Measurements from ENCODE around the gene ZNF205. TPM values are rescaled to one million over a fixed set of nuclear protein-coding genes. Genes with fewer than 3 reads are reported as not detected.

Gene ZNF205
- total and polyA plus RNA-seq, 2 of the 13 experiments (the other 11 are each of a cell fraction or from before 2014, with no cell fraction given): 5.8 to 10.2 TPM

GRCh38 chr16:3134338-3135125 is 22.1 kb downstream of the ZNF205 start, which contains the start of gene ZNF213 (continued):
- TF ChIP-seq SRF (IDR thresholded peaks at IDR 0.05; ENCODE audit: low read depth, low read length) (0 out of 2 replicates have a peak, but pooled peaks have one; percentile 54), NFATC3 (CRISPR knock-in tag; IDR thresholded peaks at IDR 0.05) (no peak), RBFOX2 (IDR thresholded peaks at IDR 0.05; ENCODE audit: low read depth, low read length) (peak; percentile 69), ZNF577 (CRISPR knock-in tag; IDR thresholded peaks at IDR 0.05; ENCODE audit: borderline replicate concordance, low read depth) (no peak), TEAD3 (CRISPR knock-in tag; optimal IDR thresholded peaks at IDR 0.05; ENCODE audit: borderline replicate concordance) (peak; percentile 79), SPEN (CRISPR knock-in tag; IDR thresholded peaks at IDR 0.05; ENCODE audit: low read depth) (peak; percentile 73; the same call in 1 of the 2 replicates), GFI1 (CRISPR knock-in tag; IDR thresholded peaks at IDR 0.05; ENCODE audit: borderline replicate concordance) (0 out of 2 replicates have a peak, but pooled peaks have one; percentile 40), ZNF350 (CRISPR knock-in tag; IDR thresholded peaks at IDR 0.05; ENCODE audit: borderline replicate concordance, low read depth) (peak; percentile 75; the same call in 1 of the 2 replicates), PHF8 (CRISPR knock-in tag; IDR thresholded peaks at IDR 0.05) (peak; percentile 95), THAP7 (CRISPR knock-in tag; IDR thresholded peaks at IDR 0.05) (no peak), ZNF570 (CRISPR knock-in tag; IDR thresholded peaks at IDR 0.05; ENCODE audit: borderline replicate concordance) (no peak), ZNF432 (CRISPR knock-in tag; IDR thresholded peaks at IDR 0.05; ENCODE audit: borderline replicate concordance) (no peak), ZNF790 (CRISPR knock-in tag; IDR thresholded peaks at IDR 0.05; ENCODE audit: borderline replicate concordance) (peak; percentile 71; the same call in 1 of the 2 replicates), NAIF1 (CRISPR knock-in tag; IDR thresholded peaks at IDR 0.05; ENCODE audit: borderline replicate concordance) (no peak), ZBTB42 (CRISPR knock-in tag; IDR thresholded peaks at IDR 0.05) (no peak), KMT2A (CRISPR knock-in tag; IDR thresholded peaks at IDR 0.05) (peak; percentile 80), ZBTB21 (CRISPR knock-in tag; IDR thresholded peaks at IDR 0.05) (peak; percentile 50; the same call in 1 of the 2 replicates), HMGXB3 (CRISPR knock-in tag; IDR thresholded peaks at IDR 0.05; ENCODE audit: borderline replicate concordance) (no peak), MZF1 (CRISPR knock-in tag; IDR thresholded peaks at IDR 0.05; ENCODE audit: borderline replicate concordance) (0 out of 2 replicates have a peak, but pooled peaks have one; percentile 28), POLR2G (IDR thresholded peaks at IDR 0.05; ENCODE audit: low read depth, low read length) (peak; percentile 86), ZNF362 (CRISPR knock-in tag; IDR thresholded peaks at IDR 0.05; ENCODE audit: borderline replicate concordance) (peak; percentile 48; the same call in 1 of the 2 replicates), SRY (CRISPR knock-in tag; IDR thresholded peaks at IDR 0.05) (no peak), FOXJ3 (CRISPR knock-in tag; IDR thresholded peaks at IDR 0.05; ENCODE audit: borderline replicate concordance) (0 out of 2 replicates have a peak, but pooled peaks have one; percentile 11), RFXAP (CRISPR knock-in tag; IDR thresholded peaks at IDR 0.05; ENCODE audit: borderline replicate concordance) (peak; percentile 12; the same call in 1 of the 2 replicates)

Measured in HepG2 (cell line).